ENCODE results near the gene ADAM33.

The ADAM33 gene

GRCh38 chr20:3689978-3690377 lies 8.2 kb upstream of the ADAM33 start:
- no peak for DNase-seq (ENCODE audit: low read depth in 2 of 2)

DNA sequence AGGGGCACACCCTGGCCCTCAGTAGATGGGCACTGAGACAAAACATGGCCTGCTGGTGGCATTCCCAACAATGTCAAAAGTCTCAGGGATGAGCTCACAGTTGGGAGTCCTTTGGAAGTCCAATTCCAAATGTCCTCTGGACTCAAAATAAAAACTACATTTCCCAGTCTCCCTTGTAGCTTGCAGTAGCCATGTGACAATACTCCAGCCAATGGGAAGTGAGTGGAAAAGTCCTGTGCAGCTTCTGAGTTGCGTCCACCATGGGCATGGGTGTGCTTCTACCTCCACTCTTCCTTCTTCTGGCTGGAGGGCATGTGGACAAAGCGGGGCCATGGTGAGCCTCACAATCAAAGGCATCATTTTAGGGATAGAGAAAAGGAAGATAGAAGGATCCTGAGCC lies 5.8 kb upstream of the ADAM33 start:
- no peak for DNase-seq (ENCODE audit: low read depth in 2 of 2)

- no peak for DNase-seq (ENCODE audit: low read depth in 2 of 2)
These were observed 5.1 kb upstream of the ADAM33 start for GRCh38 chr20:3686867-3687321.

DNA sequence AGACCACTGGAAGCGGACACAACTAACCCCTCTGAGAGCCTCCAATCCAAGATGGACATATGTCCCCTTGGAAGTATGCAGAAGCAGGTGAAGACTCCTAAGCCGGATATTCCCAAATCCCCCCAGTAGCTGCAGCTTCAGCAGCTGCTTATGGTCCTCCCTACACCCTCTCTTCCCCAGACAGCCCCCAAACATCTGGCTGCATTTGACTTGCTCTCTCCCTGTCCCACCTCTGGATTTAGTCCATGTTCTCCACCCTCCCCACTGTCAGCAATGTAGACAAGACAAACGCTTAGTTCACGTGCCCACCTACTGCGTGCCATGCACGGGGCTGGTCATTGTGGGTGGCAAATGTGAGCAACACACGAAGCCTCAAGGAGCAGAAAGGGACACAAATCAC lies 4.6 kb upstream of the ADAM33 start:
- DNase-seq (ENCODE audit: low read depth in 2 of 2): no peak

DNA sequence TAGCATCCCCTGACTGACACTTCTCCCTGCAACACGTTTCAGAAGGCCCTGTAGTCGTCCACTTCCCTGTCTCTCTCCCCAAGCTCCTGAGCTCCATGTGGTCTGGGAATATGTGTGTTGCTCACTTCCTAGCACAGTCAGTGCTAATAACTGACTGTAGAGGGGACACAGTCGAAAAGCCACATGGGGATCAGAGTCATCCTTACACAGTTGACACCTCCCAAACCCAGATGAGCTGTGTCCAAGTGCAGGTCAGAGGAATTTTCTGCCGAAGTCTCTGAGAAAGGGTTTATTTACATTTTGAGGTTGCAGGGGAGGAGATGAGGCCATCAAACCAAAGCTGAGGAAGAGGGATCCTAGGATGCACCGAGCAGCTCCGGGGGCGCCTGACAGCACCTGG lies 3.5 kb upstream of the ADAM33 start:
- DNase-seq (ENCODE audit: low read depth in 2 of 2): no peak

- no peak for DNase-seq (ENCODE audit: low read depth in 2 of 2)
These were observed 369 bp downstream of the ADAM33 start for GRCh38 chr20:3681352-3681930.

DNA sequence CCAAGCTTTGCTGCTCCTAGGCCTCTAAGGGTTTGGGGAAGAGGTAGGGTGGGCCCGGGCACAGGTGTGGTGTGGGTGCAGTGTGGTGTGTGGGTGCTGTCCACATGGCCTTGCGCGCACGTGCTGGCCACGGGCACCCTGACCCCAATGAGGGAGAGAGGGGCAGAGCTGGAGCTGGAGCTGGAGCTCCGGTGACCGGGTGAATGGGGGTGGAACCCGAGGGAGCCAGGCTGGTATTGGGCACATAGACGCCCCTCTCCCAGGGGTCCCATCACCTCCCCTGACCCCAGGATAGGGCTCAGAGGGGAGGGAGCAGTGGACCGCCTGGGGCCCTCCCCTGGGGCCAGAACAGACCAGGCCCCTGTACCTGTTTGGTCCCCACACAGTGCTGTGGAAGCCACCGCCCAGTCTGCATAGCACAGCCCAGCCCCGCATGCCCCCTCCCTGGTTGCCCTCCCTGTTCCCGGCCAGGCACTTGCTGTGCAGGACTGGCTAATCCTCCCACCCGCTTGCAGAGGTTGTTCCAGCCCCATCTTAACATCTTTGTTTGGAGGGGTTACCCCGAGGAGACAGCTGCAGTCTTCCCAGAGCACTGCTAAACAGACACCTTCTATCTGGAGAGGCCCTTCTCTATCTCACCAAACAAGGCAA lies 984 bp downstream of the ADAM33 start:
- DNase-seq (ENCODE audit: low read depth in 2 of 2): no peak

GRCh38 chr20:3679749-3680700 lies 1.8 kb downstream of the ADAM33 start:
- DNase-seq (ENCODE audit: low read depth in 2 of 2): no peak

- no peak for DNase-seq (ENCODE audit: low read depth in 2 of 2)
These were observed 2.7 kb downstream of the ADAM33 start for GRCh38 chr20:3678856-3679720.

GRCh38 chr20:3678198-3678597 lies 3.6 kb downstream of the ADAM33 start:
- DNase-seq (ENCODE audit: low read depth in 2 of 2): no peak

DNA sequence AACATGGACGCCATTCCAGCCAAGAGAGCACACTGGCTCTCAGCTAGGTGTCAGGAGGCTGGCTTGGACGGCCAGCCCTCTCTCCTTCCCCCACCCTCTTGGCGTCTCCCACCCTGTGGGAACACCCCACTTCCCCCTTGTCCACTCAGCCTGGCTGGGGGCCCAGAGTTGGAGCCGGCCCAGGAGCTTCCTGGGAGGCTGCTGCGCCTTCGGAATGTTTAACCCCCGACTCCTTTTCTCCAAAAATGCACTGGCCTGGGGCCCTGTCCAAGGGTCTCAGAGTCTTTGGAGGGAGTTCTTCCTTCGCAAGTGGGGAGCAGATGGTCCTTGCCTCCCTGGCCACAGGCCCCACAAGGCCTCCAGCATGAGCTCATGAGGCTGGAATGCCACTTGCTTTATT lies 4.1 kb downstream of the ADAM33 start:
- no peak for DNase-seq (ENCODE audit: low read depth in 2 of 2)

DNA sequence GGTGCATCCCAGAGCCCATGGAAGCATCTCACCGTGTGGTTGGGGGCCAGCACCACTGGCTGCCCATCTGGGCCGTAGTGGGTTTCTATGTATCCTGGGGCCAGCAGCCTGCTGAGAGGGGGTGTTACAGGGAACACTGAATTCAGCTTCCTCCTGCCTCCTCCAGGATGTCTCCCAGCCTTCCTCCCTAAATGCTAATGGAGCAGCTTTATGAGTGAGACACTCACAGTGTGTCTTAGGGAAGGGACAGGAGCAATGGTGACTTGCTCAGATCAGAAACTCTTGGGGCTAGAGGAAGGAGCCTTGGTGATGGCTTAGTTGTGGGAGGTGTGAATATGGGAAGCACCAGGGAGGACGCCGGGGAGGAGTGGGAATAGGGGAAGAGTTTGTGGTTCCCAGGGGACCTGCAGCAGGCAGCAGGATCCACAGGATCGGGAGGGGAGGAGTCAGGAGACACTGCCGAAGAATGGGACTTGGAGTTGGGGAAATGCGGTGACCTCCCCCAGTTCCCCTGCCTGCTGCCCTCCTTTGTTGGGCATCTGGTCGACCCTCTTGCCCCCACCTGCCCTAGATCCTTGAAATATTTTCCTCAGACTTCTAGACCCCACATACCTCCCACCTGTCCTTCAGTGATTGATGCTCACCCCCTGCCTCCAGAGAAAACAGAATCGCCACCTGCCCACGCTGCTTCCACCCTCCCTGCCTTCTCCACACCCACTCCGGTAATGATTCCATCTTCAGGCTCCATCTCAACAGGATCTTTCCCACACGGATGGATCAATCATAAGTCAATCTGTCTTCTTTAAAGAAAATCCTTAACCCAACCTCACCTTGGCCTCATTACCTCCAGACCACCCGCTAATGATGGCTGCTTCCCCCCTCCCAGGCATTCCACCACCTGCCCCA lies 6.6 kb downstream of the ADAM33 start:
- DNase-seq (ENCODE audit: low read depth in 2 of 2): no peak

- DNase-seq (ENCODE audit: low read depth in 2 of 2): no peak
These were observed 7.4 kb downstream of the ADAM33 start for GRCh38 chr20:3674447-3674846.

GRCh38 chr20:3673221-3674070 lies 8.4 kb downstream of the ADAM33 start:
- DNase-seq (ENCODE audit: low read depth in 2 of 2): no peak

- DNase-seq (ENCODE audit: low read depth in 2 of 2): no peak
These were observed 9.2 kb downstream of the ADAM33 start for GRCh38 chr20:3672547-3673171.

- DNase-seq (ENCODE audit: low read depth in 2 of 2): no peak
These were observed 9.7 kb downstream of the ADAM33 start for GRCh38 chr20:3671986-3672546.

DNA sequence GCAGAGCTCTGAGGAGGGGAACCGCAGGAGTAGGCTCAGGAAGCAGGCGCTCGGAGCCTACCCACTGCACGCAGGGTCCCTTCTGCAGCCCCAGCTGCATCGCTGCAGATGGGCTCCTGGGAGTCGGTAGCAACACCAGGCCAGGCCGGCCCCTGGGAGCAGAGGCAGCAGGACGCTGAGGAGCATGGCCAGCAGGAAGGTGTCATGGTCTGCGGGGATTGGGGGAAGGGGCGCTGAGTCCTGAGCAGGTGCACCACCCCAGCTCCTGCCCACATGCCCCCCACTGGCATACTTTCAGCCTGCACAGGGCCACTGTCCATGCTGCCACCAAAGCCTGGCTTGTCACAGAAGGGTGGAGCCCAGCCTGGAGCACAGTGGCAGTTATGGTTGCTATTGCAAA lies 10.9 kb downstream of the ADAM33 start:
- no peak for DNase-seq (ENCODE audit: low read depth in 2 of 2)

DNA sequence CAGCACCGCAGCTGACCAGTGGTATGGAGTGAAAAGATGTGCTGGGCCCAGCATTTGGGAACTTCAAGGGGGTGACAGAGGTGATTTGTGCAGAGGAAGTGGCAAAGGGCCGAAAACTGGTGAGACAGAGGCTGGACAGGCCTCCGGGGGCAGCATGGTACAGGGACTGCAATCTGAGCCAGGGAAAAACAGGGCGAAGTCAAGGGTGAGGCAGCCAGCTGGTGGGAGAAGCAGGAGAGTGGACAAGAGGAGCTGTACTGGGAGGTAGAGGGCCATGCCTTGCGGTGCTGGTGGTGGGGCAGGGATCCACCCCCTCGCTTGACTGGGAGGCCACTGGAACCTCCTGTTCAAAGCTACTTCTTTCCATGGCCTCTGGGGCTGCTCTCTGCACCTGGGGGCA lies 11.3 kb downstream of the ADAM33 start:
- DNase-seq (ENCODE audit: low read depth in 2 of 2): no peak

Data from stimulated activated CD8-positive, alpha-beta memory T cell treated with anti-CD3 and anti-CD28 coated beads, Interleukin-7, amount 100 ng/mL, for 1 hour (primary cell).